DMS53 (cell line): ENCODE results near the gene BCAM.
"Not testable (repeated sequence)": the region's sequence is repeated elsewhere in the genome, so short reads cannot be mapped to it uniquely, and the experiment has no call there.

ENCODE experiments used
- DNase-seq: peaks from one replicate; lab custom pipeline; 2025; lab: John Stamatoyannopoulos, UW

BCAM gene

GRCh38 chr19:44817725-44818465 lies 9.0 kb downstream of the BCAM start:
- DNase-seq = peak; percentile 23

GRCh38 chr19:44818466-44819031 lies 9.6 kb downstream of the BCAM start:
- DNase-seq = no peak

GRCh38 chr19:44819246-44819832 lies 10.4 kb downstream of the BCAM start:
- no peak for DNase-seq

GRCh38 chr19:44820648-44821609 lies 12.0 kb downstream of the BCAM start:
- DNase-seq = no peak

GRCh38 chr19:44822177-44822576 lies 13.3 kb downstream of the BCAM start:
- DNase-seq = no peak

GRCh38 chr19:44822670-44823372 lies 13.9 kb downstream of the BCAM start:
- DNase-seq = no peak

- peak; percentile 71 for DNase-seq
These were observed 14.4 kb downstream of the BCAM start for GRCh38 chr19:44823373-44823698.

- DNase-seq = peak; percentile 96
These were observed 15.9 kb downstream of the BCAM start for GRCh38 chr19:44824761-44825160.

- DNase-seq = not testable (repeated sequence)
These were observed 24.0 kb downstream of the BCAM start for GRCh38 chr19:44832875-44833274.

- DNase-seq = not testable (repeated sequence)
These were observed 25.5 kb downstream of the BCAM start for GRCh38 chr19:44834399-44834798.

GRCh38 chr19:44839276-44839675 lies 30.4 kb downstream of the BCAM start:
- DNase-seq = no peak

GRCh38 chr19:44840811-44841210 lies 31.9 kb downstream of the BCAM start:
- no peak for DNase-seq

- no peak for DNase-seq
These were observed 32.3 kb downstream of the BCAM start for GRCh38 chr19:44841231-44841630.

- no peak for DNase-seq
These were observed 36.3 kb downstream of the BCAM start for GRCh38 chr19:44845286-44845611.

GRCh38 chr19:44845612-44846454 lies 36.9 kb downstream of the BCAM start, which contains the start of gene NECTIN2:
NECTIN2 (plus strand) TSS chr19:44846297; CDS start chr19:44846526, 229 bp downstream.
- DNase-seq = peak; percentile 96

GRCh38 chr19:44846455-44847143 lies 37.7 kb downstream of the BCAM start:
- DNase-seq = peak; percentile 42

- peak; percentile 78 for DNase-seq
These were observed 38.5 kb downstream of the BCAM start for GRCh38 chr19:44847144-44848035.

- DNase-seq = peak; percentile 55
These were observed 39.3 kb downstream of the BCAM start for GRCh38 chr19:44848036-44848811.
